AG04449 (cell line): ENCODE data around the gene ARHGAP10.
"Not testable (repeated sequence)": the region's sequence is repeated elsewhere in the genome, so short reads cannot be mapped to it uniquely, and the experiment has no call there.

Experiments used
- CTCF ChIA-PET: fragments of 350-600 bp; formaldehyde crosslinking; extraction: SDS; loops from one replicate; lab custom pipeline; 2021; ENCODE audit warnings: antibody characterized with exemption; lab: Yijun Ruan, JAX
- POLR2A ChIA-PET: fragments of 400-600, 350-600 bp; formaldehyde crosslinking; extraction: SDS; loops from one replicate; lab custom pipeline; 2020; ENCODE audit warnings: antibody characterized with exemption, inconsistent platforms; lab: Yijun Ruan, JAX
- DNase-seq: peaks from one replicate; pipeline ENCODE4 v3.0.0-alpha.2; 2010; ENCODE audit warnings: low read depth, low spot score
- H3K4me3 ChIP-seq: 2 replicates; pipeline ENCODE4 v1.5.1; 2011; ENCODE audit warnings: low read depth, mild to moderate bottlenecking, control low read depth, low read length
- CTCF ChIP-seq: IDR thresholded peaks from one replicate; pipeline ENCODE4 v1.5.1; 2011; ENCODE audit warnings: mild to moderate bottlenecking, moderate library complexity, low read length, control low read depth, inconsistent platforms; ENCODE audit not compliant: insufficient read depth; ENCODE audit errors: missing control alignments

Gene ARHGAP10

GRCh38 chr4:148081267-148081666, 349.4 kb downstream of the ARHGAP10 start:
- ChIA-PET CTCF (interaction anchor here (1.0 kb wide), 1 partner anchor 27 kb away, joined by 3 read pairs; no protein-coding TSS in a partner anchor), POLR2A (no interaction called here)
- DNase-seq = no peak
- TF ChIP-seq CTCF = no peak
- no peak overlapping the region for H3K4me3 ChIP-seq

GRCh38 chr4:148081745-148082144, 349.9 kb downstream of the ARHGAP10 start:
- ChIA-PET POLR2A (no interaction called here), CTCF (no interaction called here)
- TF ChIP-seq CTCF = no peak
- H3K4me3 ChIP-seq = no peak overlapping the region
- no peak for DNase-seq

GRCh38 chr4:148083073-148083472, 351.2 kb downstream of the ARHGAP10 start:
- POLR2A ChIA-PET, DNase-seq, H3K4me3 ChIP-seq, CTCF ChIA-PET: not testable (repeated sequence)

GRCh38 chr4:148089624-148090023, 357.7 kb downstream of the ARHGAP10 start:
- CTCF ChIA-PET = no interaction called here
- TF ChIP-seq CTCF = no peak
- no peak overlapping the region for H3K4me3 ChIP-seq
- POLR2A ChIA-PET = no interaction called here
- DNase-seq = no peak

GRCh38 chr4:148090029-148090428, 358.1 kb downstream of the ARHGAP10 start:
- DNase-seq = no peak
- ChIA-PET POLR2A (no interaction called here), CTCF (no interaction called here)
- no peak overlapping the region for H3K4me3 ChIP-seq
- TF ChIP-seq CTCF = no peak

GRCh38 chr4:148090503-148091476, 358.9 kb downstream of the ARHGAP10 start:
- POLR2A ChIA-PET = no interaction called here
- DNase-seq = no peak
- H3K4me3 ChIP-seq = no peak overlapping the region
- CTCF ChIA-PET = no interaction called here
- no peak for TF ChIP-seq CTCF
